GF-D8 (cell line): Measurements from ENCODE around the gene ARMCX4.
A peak's percentile ranks its signal among the peaks of the same experiment; 100 is the strongest.
"Not testable (repeated sequence)": the region's sequence is repeated elsewhere in the genome, so short reads cannot be mapped to it uniquely, and the experiment has no call there.

ENCODE experiments used
- DNase-seq: peaks from one replicate; lab custom pipeline; 2025; lab: John Stamatoyannopoulos, UW

The ARMCX4 gene

GRCh38 chrX:101485212-101485949, at the start of gene ARMCX4:
Gene ARMCX4, plus strand, starts transcription at chrX:101485456. Its CDS starts 3,134 bp downstream, at chrX:101488590.
- DNase-seq = no peak

GRCh38 chrX:101442085-101442484, 43.2 kb upstream of the ARMCX4 start:
- no peak for DNase-seq

- DNase-seq = no peak
Measured at GRCh38 chrX:101449279-101449678, 36.0 kb upstream of the ARMCX4 start.

- DNase-seq = peak; percentile 0
Measured at GRCh38 chrX:101450085-101450484, 35.2 kb upstream of the ARMCX4 start.

GRCh38 chrX:101450961-101451360, 34.3 kb upstream of the ARMCX4 start:
- DNase-seq = no peak

- peak; percentile 9 for DNase-seq
Measured at GRCh38 chrX:101452056-101452455, 33.2 kb upstream of the ARMCX4 start.

GRCh38 chrX:101460669-101461068, 24.6 kb upstream of the ARMCX4 start:
- no peak for DNase-seq

- DNase-seq = no peak
Measured at GRCh38 chrX:101462892-101463291, 22.4 kb upstream of the ARMCX4 start.

GRCh38 chrX:101478366-101478765, 6.9 kb upstream of the ARMCX4 start:
- DNase-seq = no peak

GRCh38 chrX:101482296-101482695, 3.0 kb upstream of the ARMCX4 start:
- DNase-seq = no peak

GRCh38 chrX:101483705-101484104, 1.6 kb upstream of the ARMCX4 start:
- no peak for DNase-seq

- DNase-seq = no peak
Measured at GRCh38 chrX:101484135-101484534, 1.1 kb upstream of the ARMCX4 start.

- DNase-seq = no peak
Measured at GRCh38 chrX:101488796-101489195, 3.5 kb downstream of the ARMCX4 start.

- DNase-seq = no peak
Measured at GRCh38 chrX:101491943-101492342, 6.7 kb downstream of the ARMCX4 start.

GRCh38 chrX:101493225-101493624, 8.0 kb downstream of the ARMCX4 start:
- DNase-seq = no peak

- DNase-seq = not testable (repeated sequence)
Measured at GRCh38 chrX:101502929-101503328, 17.7 kb downstream of the ARMCX4 start.

- DNase-seq = no peak
Measured at GRCh38 chrX:101507372-101507771, 22.1 kb downstream of the ARMCX4 start.

GRCh38 chrX:101507986-101508385, 22.7 kb downstream of the ARMCX4 start:
- DNase-seq = no peak

GRCh38 chrX:101530944-101531343, 45.7 kb downstream of the ARMCX4 start:
- DNase-seq = no peak
